GM23338 (cell line): Measurements from ENCODE around the gene SETX. TPM values are rescaled to one million over a fixed set of nuclear protein-coding genes. Genes with fewer than 3 reads are reported as not detected.

Experiments used
- ATAC-seq: fragments of 200-7000 bp; cut with Tn5 transposase; 3 replicates; pipeline ENCODE4 v1.9.1; 2020
- DNase-seq: peaks from one replicate; pipeline ENCODE4 v3.0.0-alpha.2; 2015; ENCODE audit warnings: low spot score
- H2AFZ ChIP-seq: fragments of 200-600 bp; sonication (generic); 2 replicates; pipeline ENCODE4 v1.8.0; 2016; ENCODE audit warnings: antibody characterized with exemption, mild to moderate bottlenecking, moderate library complexity
- H3F3A ChIP-seq: fragments of 200-600 bp; sonication (generic); replicated peaks from 2 replicates; pipeline ENCODE4 v1.8.0; 2017; ENCODE audit warnings: antibody characterized with exemption, mixed run types, low read depth
- H3K27ac ChIP-seq: fragments of 200-600 bp; sonication (generic); 2 replicates; pipeline ENCODE4 v1.6.1; 2016; ENCODE audit warnings: low read depth
- H3K27me3 ChIP-seq: fragments of 200-600 bp; sonication (generic); 2 replicates; pipeline ENCODE4 v1.8.0; 2016; ENCODE audit warnings: mild to moderate bottlenecking, mixed run types, moderate library complexity; ENCODE audit not compliant: insufficient read depth
- H3K36me3 ChIP-seq: fragments of 200-600 bp; sonication (generic); 2 replicates; pipeline ENCODE4 v1.8.0; 2016; ENCODE audit warnings: mild to moderate bottlenecking; ENCODE audit not compliant: insufficient read depth
- H3K4me1 ChIP-seq: fragments of 200-600 bp; sonication (generic); 2 replicates; pipeline ENCODE4 v1.8.0; 2016; ENCODE audit warnings: mild to moderate bottlenecking, moderate library complexity; ENCODE audit not compliant: insufficient read depth
- H3K4me2 ChIP-seq: fragments of 200-600 bp; sonication (generic); 2 replicates; pipeline ENCODE4 v1.7.1; 2017; ENCODE audit warnings: mixed run types
- H3K4me3 ChIP-seq: fragments of 200-600 bp; sonication (generic); 2 replicates; pipeline ENCODE4 v1.6.1; 2016; ENCODE audit warnings: mixed run types
- H3K79me2 ChIP-seq: fragments of 200-600 bp; sonication (generic); replicated peaks from 2 replicates; pipeline ENCODE4 v1.8.0; 2017; ENCODE audit warnings: mild to moderate bottlenecking; ENCODE audit not compliant: insufficient read depth
- H3K9me2 ChIP-seq: fragments of 200-600 bp; sonication (generic); 2 replicates; pipeline ENCODE4 v1.8.0; 2017; ENCODE audit not compliant: insufficient read depth
- H4K20me1 ChIP-seq: fragments of 200-600 bp; sonication (generic); replicated peaks from 2 replicates; pipeline ENCODE4 v1.8.0; 2017; ENCODE audit warnings: mild to moderate bottlenecking; ENCODE audit not compliant: insufficient read depth
- H3K27ac Mint-ChIP-seq: 2 replicates; pipeline ENCODE4 v1.8.0; 2020; ENCODE audit warnings: inconsistent platforms, mild to moderate bottlenecking, moderate library complexity, mixed read lengths
- H3K27me3 Mint-ChIP-seq: 3 replicates; pipeline ENCODE4 v1.8.0; 2022; ENCODE audit warnings: low read depth, mild to moderate bottlenecking, moderate library complexity, mixed read lengths, inconsistent platforms; ENCODE audit not compliant: insufficient read depth, poor library complexity
- H3K36me3 Mint-ChIP-seq: 3 replicates; pipeline ENCODE4 v1.8.0; 2021; ENCODE audit warnings: low read depth, mild to moderate bottlenecking, inconsistent platforms, moderate library complexity, mixed read lengths
- H3K4me1 Mint-ChIP-seq: 3 replicates; pipeline ENCODE4 v1.8.0; 2020; ENCODE audit warnings: mild to moderate bottlenecking, inconsistent platforms, mixed read lengths
- H3K4me3 Mint-ChIP-seq: 3 replicates; pipeline ENCODE4 v1.8.0; 2021; ENCODE audit warnings: moderate library complexity, mild to moderate bottlenecking, inconsistent platforms, mixed read lengths
- H3K9me3 Mint-ChIP-seq: 3 replicates; pipeline ENCODE4 v1.8.0; 2020; ENCODE audit warnings: moderate library complexity, mild to moderate bottlenecking, inconsistent platforms, mixed read lengths
- EZH2phosphoT487 ChIP-seq: fragments of 200-600 bp; sonication (generic); IDR thresholded peaks from one replicate; pipeline ENCODE4 v1.8.1; 2018; ENCODE audit warnings: antibody characterized with exemption; ENCODE audit not compliant: unreplicated experiment
- NANOG ChIP-seq: IDR thresholded peaks from 2 replicates; pipeline ENCODE4 v1.6.1; 2016; ENCODE audit warnings: antibody characterized with exemption, borderline replicate concordance
- STAT1 ChIP-seq: IDR thresholded peaks from one replicate; pipeline ENCODE4 v1.6.1; 2016; ENCODE audit warnings: antibody characterized with exemption; ENCODE audit not compliant: unreplicated experiment
- ZNF331 ChIP-seq: fragments of 250-450 bp; sonication (Bioruptor Pico); IDR thresholded peaks from 2 replicates; pipeline ENCODE4 v1.5.0; 2020; ENCODE audit warnings: low read depth, mild to moderate bottlenecking, moderate library complexity
- polyA plus RNA-seq: library from polyadenylated mRNA; unstranded; fragments of >200 nt; fragmentation: Nextera tagmentation; extraction: Ambion mirVana; gene quantifications from 2 replicates; pipeline ENCODE4 v1.2.1, GENCODE V29; 2016
- total RNA-seq: library from RNA; depleted of rRNA; stranded (reverse); fragments of >200 nt; shearing (Covaris generic); gene quantifications from 2 replicates; pipeline ENCODE4 v1.2.3, GENCODE V29; 2014
- TF ChIP-seq, protein P1 (sequence below): IDR thresholded peaks from one replicate; pipeline ENCODE4 v1.6.1; 2018; ENCODE audit warnings: antibody characterized with exemption; ENCODE audit not compliant: unreplicated experiment
- TF ChIP-seq, protein P2 (sequence below), 2 experiments: fragments of 200-600 bp in 1 of 2; sonication (generic) in 1 of 2; conservative IDR thresholded peaks; 2 replicates each; pipeline versions ENCODE4 v1.5.1 to v1.6.1; 2016 to 2017; ENCODE audit warnings: antibody characterized with exemption in 2 of 2, low read depth in 2 of 2, mild to moderate bottlenecking in 2 of 2, moderate library complexity in 1 of 2
- TF ChIP-seq, protein P3 (sequence below): IDR thresholded peaks from 2 replicates; pipeline ENCODE4 v1.6.1; 2016; ENCODE audit warnings: antibody characterized with exemption

SETX gene
- total and polyA plus RNA-seq, 2 experiments from 2014 or later: 17.5 to 49.9 TPM

DNA sequence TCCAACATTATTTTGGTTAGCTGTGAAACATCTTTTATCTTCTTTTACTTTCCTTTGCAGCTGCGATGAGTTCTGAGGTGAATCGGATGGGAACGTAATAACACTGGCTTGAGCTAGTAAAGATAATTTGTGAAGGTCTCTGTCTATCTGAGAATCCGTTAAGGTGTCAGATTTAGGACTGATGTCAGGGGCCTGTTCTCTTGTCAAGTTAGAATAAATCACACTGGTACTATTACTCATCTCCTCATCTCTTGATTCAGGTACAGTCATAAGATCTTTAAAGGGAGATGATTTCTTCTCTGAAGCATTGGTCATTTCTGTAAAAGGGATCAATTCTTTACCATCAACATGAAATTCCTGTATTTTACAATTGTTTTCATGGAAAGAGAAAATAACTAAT lies 26.2 kb downstream of the SETX start (continued):
- TF ChIP-seq, protein P1, sequence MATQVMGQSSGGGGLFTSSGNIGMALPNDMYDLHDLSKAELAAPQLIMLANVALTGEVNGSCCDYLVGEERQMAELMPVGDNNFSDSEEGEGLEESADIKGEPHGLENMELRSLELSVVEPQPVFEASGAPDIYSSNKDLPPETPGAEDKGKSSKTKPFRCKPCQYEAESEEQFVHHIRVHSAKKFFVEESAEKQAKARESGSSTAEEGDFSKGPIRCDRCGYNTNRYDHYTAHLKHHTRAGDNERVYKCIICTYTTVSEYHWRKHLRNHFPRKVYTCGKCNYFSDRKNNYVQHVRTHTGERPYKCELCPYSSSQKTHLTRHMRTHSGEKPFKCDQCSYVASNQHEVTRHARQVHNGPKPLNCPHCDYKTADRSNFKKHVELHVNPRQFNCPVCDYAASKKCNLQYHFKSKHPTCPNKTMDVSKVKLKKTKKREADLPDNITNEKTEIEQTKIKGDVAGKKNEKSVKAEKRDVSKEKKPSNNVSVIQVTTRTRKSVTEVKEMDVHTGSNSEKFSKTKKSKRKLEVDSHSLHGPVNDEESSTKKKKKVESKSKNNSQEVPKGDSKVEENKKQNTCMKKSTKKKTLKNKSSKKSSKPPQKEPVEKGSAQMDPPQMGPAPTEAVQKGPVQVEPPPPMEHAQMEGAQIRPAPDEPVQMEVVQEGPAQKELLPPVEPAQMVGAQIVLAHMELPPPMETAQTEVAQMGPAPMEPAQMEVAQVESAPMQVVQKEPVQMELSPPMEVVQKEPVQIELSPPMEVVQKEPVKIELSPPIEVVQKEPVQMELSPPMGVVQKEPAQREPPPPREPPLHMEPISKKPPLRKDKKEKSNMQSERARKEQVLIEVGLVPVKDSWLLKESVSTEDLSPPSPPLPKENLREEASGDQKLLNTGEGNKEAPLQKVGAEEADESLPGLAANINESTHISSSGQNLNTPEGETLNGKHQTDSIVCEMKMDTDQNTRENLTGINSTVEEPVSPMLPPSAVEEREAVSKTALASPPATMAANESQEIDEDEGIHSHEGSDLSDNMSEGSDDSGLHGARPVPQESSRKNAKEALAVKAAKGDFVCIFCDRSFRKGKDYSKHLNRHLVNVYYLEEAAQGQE: no peak

DNA sequence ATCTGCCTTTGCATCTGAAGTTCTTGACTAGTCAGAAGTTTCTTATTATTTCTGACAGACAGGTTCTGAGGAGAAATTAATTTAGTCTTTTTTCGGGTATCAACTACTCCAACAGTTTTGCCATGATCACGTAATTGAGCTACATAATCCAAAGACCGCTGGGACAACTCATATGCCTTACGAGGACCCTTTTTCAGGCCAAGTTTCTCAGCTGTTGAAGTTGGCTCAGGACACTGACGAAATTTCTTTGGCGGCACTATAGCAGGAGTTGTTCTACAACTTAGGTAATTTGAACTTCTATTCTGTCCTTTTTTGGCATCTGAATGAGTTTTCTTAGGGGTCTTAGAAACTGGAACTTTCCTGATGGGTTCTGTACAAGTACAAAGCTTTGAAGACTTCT lies 27.2 kb downstream of the SETX start:
- Mint-ChIP-seq H3K36me3 (peaks cover 76% of the 10 kb centered on the region), H3K9me3 (no peaks in the 10 kb centered on the region), H3K27ac (no peak overlapping the region), H3K4me1 (no peaks in the 10 kb centered on the region), H3K27me3 (peaks cover 2% of the 10 kb centered on the region), H3K4me3 (no peak overlapping the region)
- TF ChIP-seq, protein P2, sequence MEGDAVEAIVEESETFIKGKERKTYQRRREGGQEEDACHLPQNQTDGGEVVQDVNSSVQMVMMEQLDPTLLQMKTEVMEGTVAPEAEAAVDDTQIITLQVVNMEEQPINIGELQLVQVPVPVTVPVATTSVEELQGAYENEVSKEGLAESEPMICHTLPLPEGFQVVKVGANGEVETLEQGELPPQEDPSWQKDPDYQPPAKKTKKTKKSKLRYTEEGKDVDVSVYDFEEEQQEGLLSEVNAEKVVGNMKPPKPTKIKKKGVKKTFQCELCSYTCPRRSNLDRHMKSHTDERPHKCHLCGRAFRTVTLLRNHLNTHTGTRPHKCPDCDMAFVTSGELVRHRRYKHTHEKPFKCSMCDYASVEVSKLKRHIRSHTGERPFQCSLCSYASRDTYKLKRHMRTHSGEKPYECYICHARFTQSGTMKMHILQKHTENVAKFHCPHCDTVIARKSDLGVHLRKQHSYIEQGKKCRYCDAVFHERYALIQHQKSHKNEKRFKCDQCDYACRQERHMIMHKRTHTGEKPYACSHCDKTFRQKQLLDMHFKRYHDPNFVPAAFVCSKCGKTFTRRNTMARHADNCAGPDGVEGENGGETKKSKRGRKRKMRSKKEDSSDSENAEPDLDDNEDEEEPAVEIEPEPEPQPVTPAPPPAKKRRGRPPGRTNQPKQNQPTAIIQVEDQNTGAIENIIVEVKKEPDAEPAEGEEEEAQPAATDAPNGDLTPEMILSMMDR (conservative IDR thresholded peaks at IDR 0.05; ENCODE audit: low read depth in 2 of 2): no peak
- TF ChIP-seq NANOG (no peak), STAT1 (no peak), EZH2phosphoT487 (no peak)
- TF ChIP-seq, protein P3, sequence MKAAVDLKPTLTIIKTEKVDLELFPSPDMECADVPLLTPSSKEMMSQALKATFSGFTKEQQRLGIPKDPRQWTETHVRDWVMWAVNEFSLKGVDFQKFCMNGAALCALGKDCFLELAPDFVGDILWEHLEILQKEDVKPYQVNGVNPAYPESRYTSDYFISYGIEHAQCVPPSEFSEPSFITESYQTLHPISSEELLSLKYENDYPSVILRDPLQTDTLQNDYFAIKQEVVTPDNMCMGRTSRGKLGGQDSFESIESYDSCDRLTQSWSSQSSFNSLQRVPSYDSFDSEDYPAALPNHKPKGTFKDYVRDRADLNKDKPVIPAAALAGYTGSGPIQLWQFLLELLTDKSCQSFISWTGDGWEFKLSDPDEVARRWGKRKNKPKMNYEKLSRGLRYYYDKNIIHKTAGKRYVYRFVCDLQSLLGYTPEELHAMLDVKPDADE: no peak
- no peak overlapping the region for H2AFZ ChIP-seq
- ATAC-seq (no peak), DNase-seq (no peak)
- H3K36me3 ChIP-seq: peaks cover 55% of the 10 kb centered on the region; the same call in 1 of the 2 replicates
- H3K79me2 ChIP-seq: peaks cover 34% of the 10 kb centered on the region
- peaks cover 8% of the 10 kb centered on the region for H4K20me1 ChIP-seq
- no peaks in the 10 kb centered on the region for H3K9me2 ChIP-seq
- H3K27me3 ChIP-seq: no peaks in the 10 kb centered on the region
- no peaks in the 10 kb centered on the region for H3K4me1 ChIP-seq
- no peak overlapping the region for H3K27ac ChIP-seq
- H3F3A ChIP-seq: no peaks in the 10 kb centered on the region
- H3K4me3 ChIP-seq: no peak overlapping the region
- H3K4me2 ChIP-seq: no peak overlapping the region

DNA sequence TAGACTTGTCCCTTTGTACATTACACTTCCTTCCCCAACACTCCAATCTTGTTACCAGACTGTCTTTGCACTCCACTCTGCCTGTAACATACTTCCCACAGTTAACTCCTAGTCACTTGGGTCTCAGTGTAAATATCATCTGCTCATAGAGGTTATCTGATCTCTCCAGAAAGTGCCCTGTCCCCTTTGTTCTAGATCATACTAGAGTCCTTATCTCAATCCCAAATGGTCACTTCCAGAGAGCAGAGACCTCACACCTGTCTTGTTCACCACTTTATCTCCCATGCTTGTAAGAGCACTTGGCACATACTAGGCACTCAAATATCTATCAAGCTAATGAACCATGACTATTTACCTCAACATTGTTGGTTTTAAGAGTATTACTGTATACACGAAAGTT lies 30.4 kb downstream of the SETX start:
- Histone ChIP-seq H3K9me2 (no peaks in the 10 kb centered on the region), H3K4me3 (no peak overlapping the region), H3K79me2 (peaks cover 62% of the 10 kb centered on the region), H3K27me3 (no peaks in the 10 kb centered on the region), H3F3A (no peaks in the 10 kb centered on the region), H3K36me3 (peaks cover 32% of the 10 kb centered on the region; the same call in 1 of the 2 replicates), H3K4me2 (no peak overlapping the region), H4K20me1 (peaks cover 8% of the 10 kb centered on the region), H3K27ac (peak overlapping the region; percentile 30; the same call in 1 of the 2 replicates), H2AFZ (no peak overlapping the region), H3K4me1 (peaks cover 13% of the 10 kb centered on the region)
- DNase-seq: no peak
- peaks cover 4% of the 10 kb centered on the region for H3K4me1 Mint-ChIP-seq
- H3K4me3 Mint-ChIP-seq: no peak overlapping the region
- ATAC-seq: no peak
- H3K9me3 Mint-ChIP-seq: no peaks in the 10 kb centered on the region
- H3K27ac Mint-ChIP-seq: no peak overlapping the region
- peaks cover 2% of the 10 kb centered on the region for H3K27me3 Mint-ChIP-seq
- peaks cover 55% of the 10 kb centered on the region for H3K36me3 Mint-ChIP-seq
- TF ChIP-seq STAT1 (no peak), ZNF331 (CRISPR knock-in tag) (no peak), EZH2phosphoT487 (no peak)
